Measurements from ENCODE around the gene TFIP11.

TFIP11 gene

GRCh38 chr22:26512149-26512793, at the start of gene TFIP11:
Gene TFIP11 (minus strand): TSS chr22:26512473. CDS start chr22:26510272, 2,201 bp downstream.
- DNase-seq: peak; percentile 84

DNA sequence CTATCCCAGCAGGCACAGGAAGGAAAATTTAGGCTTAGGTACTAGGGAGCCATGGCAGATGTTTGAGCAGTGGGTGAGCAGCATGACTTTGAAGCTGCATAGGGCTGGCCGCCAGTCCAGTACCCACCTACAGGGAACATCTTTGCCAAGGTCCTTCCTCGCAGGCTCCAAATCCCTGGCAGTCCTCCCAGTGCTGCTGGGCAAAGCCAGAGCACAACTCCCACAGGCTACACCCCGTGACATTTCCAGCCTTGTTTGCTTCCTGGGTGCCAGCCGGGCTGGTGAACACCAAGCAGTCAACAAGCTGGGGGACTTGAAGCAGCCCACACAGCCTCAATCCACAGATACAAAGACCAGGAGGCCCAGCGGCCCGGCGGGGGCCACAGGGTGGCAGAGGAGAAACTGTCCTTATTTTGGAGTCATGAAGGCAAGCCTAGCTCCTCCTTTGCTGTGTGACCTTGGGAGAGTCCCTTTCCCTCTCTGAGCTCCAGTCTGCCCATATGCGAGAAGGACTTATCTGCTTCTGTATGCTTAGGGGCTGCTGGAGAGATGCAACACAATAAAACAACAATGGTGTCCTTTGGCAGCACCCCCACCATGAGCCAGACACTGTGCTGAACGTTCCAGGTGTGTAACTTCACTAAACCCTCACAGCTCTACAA, 49.6 kb upstream of the TFIP11 start:
- DNase-seq: no peak

DNA sequence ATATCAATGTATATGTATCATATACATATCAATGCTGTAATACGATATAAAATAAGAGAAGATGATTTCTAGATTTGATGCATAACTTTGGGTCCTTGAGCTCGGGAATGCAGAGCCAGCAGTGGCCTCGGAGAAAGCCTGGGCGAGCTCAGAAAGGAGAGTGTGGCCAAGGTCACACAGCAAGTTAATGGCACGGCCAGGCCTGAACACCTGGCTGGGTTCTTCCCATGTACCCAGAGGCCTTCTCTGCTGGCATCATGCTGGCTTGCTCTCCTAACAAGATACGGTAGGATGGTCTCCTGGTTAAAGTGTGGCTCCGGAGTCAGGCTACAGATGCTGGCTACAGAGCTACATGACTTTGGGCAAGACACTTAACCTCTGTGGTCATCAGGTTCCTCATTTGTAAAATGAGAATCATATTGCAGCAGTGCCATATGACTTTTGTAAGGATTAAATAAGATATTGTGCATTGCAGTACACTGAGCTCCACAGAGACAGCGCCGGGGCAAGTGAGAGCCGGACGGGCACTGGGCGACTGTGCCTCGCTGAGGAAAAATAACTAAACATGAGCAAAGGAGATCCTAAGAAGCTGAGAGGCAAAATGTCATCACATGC, 47.8 kb upstream of the TFIP11 start:
- DNase-seq: no peak

DNA sequence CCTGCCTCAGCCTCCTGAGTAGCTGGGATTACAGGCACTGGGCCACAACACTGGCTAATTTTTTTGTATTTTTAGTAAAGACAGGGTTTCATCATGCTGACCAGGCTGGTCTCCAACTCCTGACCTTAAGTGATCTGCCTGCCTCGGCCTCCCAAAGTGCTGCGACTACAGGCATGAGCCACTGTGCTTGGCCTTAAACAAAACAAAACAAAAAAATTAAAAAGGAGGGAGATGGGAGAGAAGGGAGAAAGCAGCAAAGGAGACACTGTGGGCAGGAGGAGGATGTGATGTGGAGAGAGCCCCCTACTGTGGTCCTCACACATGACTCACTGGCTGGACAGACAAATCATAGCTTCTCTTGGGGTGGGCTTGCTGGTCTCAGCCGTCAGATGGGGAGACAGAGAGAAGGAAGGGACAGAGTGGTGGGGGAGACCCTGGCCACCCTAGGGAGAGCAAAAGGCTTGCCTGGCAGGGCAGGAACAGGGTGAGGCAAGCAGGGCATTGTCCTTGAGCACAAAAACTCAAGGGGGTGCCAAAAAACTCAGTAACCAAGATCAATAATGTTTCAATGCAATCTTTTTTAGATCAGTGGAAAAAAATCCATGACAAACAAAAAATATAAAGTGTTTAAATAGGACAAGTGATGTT, 46.1 kb upstream of the TFIP11 start:
- DNase-seq: no peak

- no peak for DNase-seq
Observed at GRCh38 chr22:26556904-26557303, 44.6 kb upstream of the TFIP11 start.

- no peak for DNase-seq
Observed at GRCh38 chr22:26555478-26555877, 43.2 kb upstream of the TFIP11 start.

DNA sequence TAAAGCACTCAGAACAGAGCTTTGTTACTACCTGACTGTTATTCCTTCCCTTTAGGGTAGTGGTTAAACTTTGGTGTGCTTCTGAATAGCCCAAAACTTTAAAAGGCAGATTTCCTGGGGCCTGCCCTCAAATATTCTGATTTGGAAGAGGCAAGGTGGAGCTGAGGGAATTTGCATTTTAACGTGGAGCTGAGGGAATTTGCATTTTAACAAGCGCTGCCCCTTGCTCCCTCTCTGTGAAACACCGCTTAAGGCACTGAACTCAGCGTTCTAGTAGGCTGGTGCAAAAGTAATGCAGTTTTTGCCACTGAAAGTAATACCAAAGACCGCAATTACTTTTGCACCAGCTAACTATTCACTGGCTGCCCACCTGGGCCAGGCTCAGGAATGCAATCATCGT, 42.7 kb upstream of the TFIP11 start:
- no peak for DNase-seq

DNA sequence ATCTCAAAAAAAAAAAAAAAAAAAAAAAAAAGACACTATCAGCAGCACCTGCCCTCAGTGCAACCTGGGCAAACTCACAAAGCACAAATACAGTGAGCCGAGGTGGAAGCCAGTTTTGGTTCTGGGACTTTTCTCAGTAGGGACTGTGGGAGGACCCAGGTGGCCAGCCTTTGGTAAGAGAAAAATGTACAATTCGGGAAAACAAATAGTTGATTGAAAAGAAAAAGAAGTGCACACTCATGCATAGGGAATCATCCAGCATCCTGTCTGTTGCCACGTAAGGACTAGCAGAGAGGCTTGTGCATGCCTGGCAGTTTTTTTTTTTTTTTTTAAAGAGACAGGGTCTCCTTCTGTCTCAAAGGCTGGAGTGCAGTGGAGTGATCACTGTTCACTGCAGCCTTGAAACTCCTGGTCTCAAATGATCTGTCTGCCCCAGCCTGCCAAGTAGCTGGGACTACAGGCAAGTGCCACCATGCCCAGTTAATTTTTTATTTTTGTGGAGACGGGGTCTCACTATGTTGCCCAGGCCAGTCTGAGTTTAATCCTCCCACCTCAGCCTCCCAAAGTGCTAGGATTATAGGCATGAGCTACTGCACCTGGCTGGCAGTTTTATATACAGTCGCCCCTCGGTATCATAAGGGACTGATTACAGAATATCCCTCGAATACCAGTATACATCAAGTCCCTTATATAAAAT, 40.9 kb upstream of the TFIP11 start:
- DNase-seq: no peak

DNA sequence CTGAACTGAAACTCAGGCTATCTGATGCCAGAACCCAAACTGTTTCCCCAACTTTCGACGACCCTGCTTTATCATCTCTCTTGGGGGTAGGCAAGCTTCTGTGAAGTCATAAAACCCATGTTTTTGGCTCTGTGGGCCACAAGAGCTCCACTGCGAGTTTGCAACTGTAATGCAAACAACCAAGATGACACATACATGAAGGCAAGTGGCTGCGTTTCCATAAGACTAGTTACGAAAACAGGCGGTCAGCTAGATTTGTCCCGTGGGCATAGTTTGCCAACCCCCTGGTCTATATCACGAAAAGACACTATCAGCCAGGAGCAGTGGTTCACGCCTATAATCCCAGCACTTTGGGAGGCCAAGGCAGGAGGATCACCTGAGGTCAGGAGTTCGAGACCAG, 40.2 kb upstream of the TFIP11 start:
- DNase-seq: no peak

GRCh38 chr22:26551568-26551967, 39.3 kb upstream of the TFIP11 start:
- no peak for DNase-seq

GRCh38 chr22:26550498-26551033, 38.3 kb upstream of the TFIP11 start:
- no peak for DNase-seq

DNA sequence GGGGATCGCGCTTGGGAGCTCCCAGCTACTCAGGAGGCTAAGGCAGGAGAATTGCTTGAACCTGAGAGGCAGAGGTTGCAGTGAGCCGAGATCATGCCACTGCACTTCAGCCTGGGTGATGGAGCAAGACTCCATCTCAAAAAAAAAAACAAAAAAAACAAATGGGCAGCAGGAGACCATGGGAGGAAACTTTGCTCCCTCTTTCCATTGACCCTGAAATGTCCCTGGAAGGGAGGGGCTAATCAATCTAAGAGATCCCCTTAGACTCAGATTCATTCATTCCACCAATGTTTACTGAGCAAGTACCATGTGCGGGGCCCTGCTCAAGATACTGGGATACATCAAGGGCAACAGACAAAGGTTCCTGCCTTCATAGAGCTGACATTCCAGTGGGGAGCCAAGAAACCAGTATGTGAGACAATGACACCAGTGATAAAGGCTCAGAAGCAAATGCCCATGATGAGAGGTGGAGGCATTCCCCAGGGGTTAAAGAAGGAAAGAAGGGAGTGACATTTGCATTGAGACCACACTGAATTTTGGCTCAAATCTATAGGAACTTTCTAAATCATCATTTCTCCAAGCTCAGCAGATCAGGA, 37.7 kb upstream of the TFIP11 start:
- no peak for DNase-seq

- DNase-seq: no peak
Observed at GRCh38 chr22:26548984-26549383, 36.7 kb upstream of the TFIP11 start.

- DNase-seq: no peak
Observed at GRCh38 chr22:26548303-26548702, 36.0 kb upstream of the TFIP11 start.

DNA sequence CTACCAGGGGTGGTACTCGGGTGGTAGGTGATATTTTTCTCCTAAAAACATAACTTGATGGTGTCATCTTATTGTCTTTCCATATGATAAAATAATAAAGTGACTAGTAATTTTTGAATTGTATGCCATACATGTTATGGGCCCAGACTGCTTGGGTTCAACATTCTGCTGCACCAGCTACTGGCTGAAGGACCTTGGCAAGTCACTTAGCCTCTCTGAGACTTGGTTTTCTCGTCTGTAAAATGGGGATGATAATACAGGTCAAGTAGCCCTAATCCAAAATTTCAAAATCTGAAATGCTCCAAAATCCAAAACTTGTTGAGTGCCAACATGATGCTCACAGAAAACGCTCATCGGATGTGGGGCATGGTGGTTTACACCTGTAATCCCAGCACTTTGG, 35.6 kb upstream of the TFIP11 start:
- no peak for DNase-seq

DNA sequence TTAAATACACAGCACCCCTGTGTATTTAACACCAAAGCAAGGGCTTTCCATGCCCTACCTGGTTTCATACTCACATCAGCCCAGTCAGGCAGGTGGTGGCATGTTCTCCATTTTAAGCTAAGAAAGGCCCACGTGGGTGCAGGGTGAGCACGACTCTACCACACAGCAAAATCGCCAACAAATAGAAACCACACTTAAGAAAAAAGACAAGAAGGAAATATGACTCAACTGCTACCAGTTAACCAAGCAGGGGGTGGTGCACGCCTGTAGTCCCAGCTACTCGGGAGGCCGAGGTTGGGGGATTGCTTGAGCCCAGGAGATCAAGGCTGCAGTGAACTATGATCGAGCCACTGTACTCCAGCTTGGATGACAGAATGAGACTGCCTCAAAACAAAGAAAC, 35.2 kb upstream of the TFIP11 start:
- DNase-seq: no peak

DNA sequence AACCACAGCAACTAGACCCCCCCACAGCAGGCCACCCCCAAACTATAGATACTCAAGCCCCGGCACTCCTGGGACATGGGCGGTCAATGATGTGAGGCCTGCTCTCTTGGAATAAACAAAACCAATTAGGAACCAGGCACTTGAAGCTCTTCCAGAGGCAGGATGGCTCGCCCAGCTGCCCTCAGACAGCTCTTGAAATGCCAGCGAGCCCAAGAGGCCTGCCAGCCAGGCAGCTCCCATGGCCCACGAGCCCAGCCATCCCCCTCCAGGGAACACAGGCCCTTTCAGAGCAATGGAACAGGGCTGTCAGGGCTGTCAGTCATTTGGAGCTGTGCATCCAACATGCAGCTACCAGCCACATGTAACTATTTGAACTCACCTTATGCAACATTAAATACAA, 34.0 kb upstream of the TFIP11 start:
- DNase-seq: no peak

GRCh38 chr22:26545827-26546226, 33.6 kb upstream of the TFIP11 start:
- no peak for DNase-seq

GRCh38 chr22:26545385-26545784, 33.1 kb upstream of the TFIP11 start:
- no peak for DNase-seq

DNA sequence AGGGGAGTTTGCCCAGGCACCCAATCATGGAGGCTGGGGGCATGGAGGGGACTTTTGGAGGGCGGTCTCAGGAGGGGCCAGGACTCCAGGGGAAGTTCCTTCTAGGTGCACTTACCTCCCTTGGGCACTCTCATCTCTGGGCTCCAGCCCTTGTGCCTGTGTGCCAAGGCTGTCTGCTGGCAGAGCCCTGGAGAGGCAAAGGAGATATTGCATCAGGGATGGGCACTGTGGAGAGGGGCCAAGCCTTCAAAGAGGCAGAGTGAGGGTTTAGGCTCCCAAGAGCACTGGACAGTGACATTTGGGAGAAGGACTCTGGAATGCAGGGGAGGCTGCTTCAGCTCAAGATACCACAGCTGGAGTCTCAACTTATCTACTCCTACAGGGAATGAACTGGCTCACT, 32.2 kb upstream of the TFIP11 start:
- no peak for DNase-seq

DNA sequence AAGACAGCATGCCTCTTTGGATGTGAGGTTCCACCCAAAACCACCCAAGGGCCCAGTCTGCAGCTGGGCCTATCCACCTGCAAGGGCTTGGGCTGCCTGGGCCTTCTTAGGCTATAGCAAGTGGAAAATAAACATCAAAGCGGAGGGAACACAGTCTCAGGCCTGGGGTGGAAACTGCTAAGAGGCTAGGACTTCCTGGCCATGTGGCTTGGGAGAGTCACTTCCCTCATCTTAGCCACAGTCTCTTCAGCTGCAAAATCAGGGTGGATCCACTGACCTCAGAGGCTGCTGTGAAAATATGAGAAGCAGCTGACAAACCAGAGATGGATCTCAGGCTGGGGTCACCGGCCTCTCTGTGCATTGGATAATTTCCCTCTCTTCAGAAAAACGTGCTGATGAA, 30.6 kb upstream of the TFIP11 start:
- DNase-seq: no peak

- no peak for DNase-seq
Observed at GRCh38 chr22:26541167-26541819, 29.0 kb upstream of the TFIP11 start.
